Keratinocyte (primary cell): Measurements from ENCODE around the gene SARNP. TPM values are rescaled to one million over a fixed set of nuclear protein-coding genes. Genes with fewer than 3 reads are reported as not detected.

ENCODE experiments used
- DNase-seq: peaks from one replicate; pipeline ENCODE4 v3.0.0-alpha.2; 2011; ENCODE audit warnings: low read depth, missing footprints, low spot score
- FAIRE-seq: peaks from 2 replicates; lab custom pipeline; 2011; peaks lifted over from hg19 to GRCh38; lab: Jason Lieb, UNC
- H2AFZ ChIP-seq: 2 replicates; pipeline ENCODE4 v1.6.0; 2012; ENCODE audit warnings: low read length, control low read depth, inconsistent platforms; ENCODE audit not compliant: control insufficient read depth
- H3K27ac ChIP-seq: 2 replicates; pipeline ENCODE4 v1.5.1; 2011; ENCODE audit warnings: low read length; ENCODE audit not compliant: control insufficient read depth, insufficient read depth
- H3K27me3 ChIP-seq: 3 replicates; pipeline ENCODE4 v1.6.0; 2011; ENCODE audit warnings: low read length; ENCODE audit not compliant: control insufficient read depth, insufficient read depth; ENCODE audit errors: extremely low read depth
- H3K36me3 ChIP-seq, 2 experiments: 2 replicates in 1 of 2; 3 replicates in 1 of 2; pipeline ENCODE4 v1.5.1; 2011; ENCODE audit warnings: low read length in 2 of 2, mild to moderate bottlenecking in 1 of 2; ENCODE audit not compliant: control insufficient read depth in 2 of 2, insufficient read depth in 2 of 2; ENCODE audit errors: extremely low read depth in 1 of 2
- H3K4me1 ChIP-seq: 3 replicates; pipeline ENCODE4 v1.5.1; 2011; ENCODE audit warnings: low read length; ENCODE audit not compliant: control insufficient read depth, insufficient read depth; ENCODE audit errors: extremely low read depth
- H3K4me2 ChIP-seq: 3 replicates; pipeline ENCODE4 v1.6.0; 2011; ENCODE audit warnings: low read depth, low read length; ENCODE audit not compliant: control insufficient read depth, insufficient read depth; ENCODE audit errors: extremely low read depth
- H3K4me3 ChIP-seq, 3 experiments: fragments of 200-600 bp in 1 of 3; sonication (generic) in 1 of 3; 2 replicates in 2 of 3; 3 replicates in 1 of 3; pipeline ENCODE4 v1.5.1; 2011 to 2016; ENCODE audit warnings: low read length in 3 of 3, mild to moderate bottlenecking in 3 of 3, control low read depth in 2 of 3, inconsistent platforms in 1 of 3, low read depth in 1 of 3, mixed read lengths in 1 of 3, mixed run types in 1 of 3, moderate library complexity in 1 of 3; ENCODE audit not compliant: control insufficient read depth in 2 of 3, insufficient read depth in 2 of 3; ENCODE audit errors: extremely low read depth in 1 of 3
- H3K79me2 ChIP-seq: 2 replicates; pipeline ENCODE4 v1.6.0; 2012; ENCODE audit warnings: low read length; ENCODE audit not compliant: control insufficient read depth, insufficient read depth
- H3K9ac ChIP-seq: 3 replicates; pipeline ENCODE4 v1.6.0; 2011; ENCODE audit warnings: low read length; ENCODE audit not compliant: control insufficient read depth, insufficient read depth; ENCODE audit errors: extremely low read depth
- H3K9me1 ChIP-seq: 3 replicates; pipeline ENCODE4 v1.6.0; 2011; ENCODE audit warnings: low read length; ENCODE audit not compliant: control insufficient read depth, insufficient read depth; ENCODE audit errors: extremely low read depth
- H3K9me3 ChIP-seq: 2 replicates; pipeline ENCODE4 v1.5.1; 2012; ENCODE audit warnings: low read depth, low read length; ENCODE audit not compliant: control insufficient read depth
- H4K20me1 ChIP-seq: 3 replicates; pipeline ENCODE4 v1.6.0; 2011; ENCODE audit warnings: low read length; ENCODE audit not compliant: control insufficient read depth, insufficient read depth; ENCODE audit errors: extremely low read depth
- CTCF ChIP-seq, 3 experiments: IDR thresholded peaks in 1 of 3; conservative IDR thresholded peaks in 1 of 3; optimal IDR thresholded peaks in 1 of 3; 2 replicates in 2 of 3; 3 replicates in 1 of 3; pipeline versions ENCODE3 to v1.5.1; 2011; ENCODE audit warnings: low read length in 3 of 3, mild to moderate bottlenecking in 3 of 3, moderate library complexity in 2 of 3, control low read depth in 1 of 3, inconsistent platforms in 1 of 3; ENCODE audit not compliant: insufficient read depth in 2 of 3; ENCODE audit errors: extremely low read depth in 1 of 3
- EZH2 ChIP-seq: IDR thresholded peaks from one replicate; pipeline ENCODE4 v1.6.1; 2012; ENCODE audit warnings: inconsistent platforms, mild to moderate bottlenecking, low read length, moderate library complexity
- dilution Hi-C: fragments of 300-500 bp; cut with MboI; formaldehyde crosslinking; loops from one replicate; pipeline ENCODE4 v1.7.0; 2020; ENCODE audit warnings: low sequenced_read_pairs; ENCODE audit not compliant: extremely low pct_ligation_motif_present
- polyA plus RNA-seq, 5 experiments: library from polyadenylated mRNA; depleted of rRNA in 3 of 5; stranded (reverse) in 3 of 5; stranded (forward) in 1 of 5; unstranded in 1 of 5; fragments of >200 nt; gene quantifications; 1 replicate in 1 of 5; 2 replicates in 3 of 5; 3 replicates in 1 of 5; pipeline versions ENCODE4 v1.2.1 to v1.2.3, GENCODE V29; 2011 to 2012; ENCODE audit warnings: missing spikeins in 2 of 5, low read depth in 1 of 5, low replicate concordance in 1 of 5

Gene SARNP
- polyA plus RNA-seq, 1 donor (not counting 4 experiments of a cell fraction or from before 2014, with no cell fraction given) = 168 TPM

GRCh38 chr12:55850401-55850800, 32.9 kb upstream of the SARNP start:
- Histone ChIP-seq H4K20me1 (no peaks in the 10 kb centered on the region), H3K27me3 (no peaks in the 10 kb centered on the region), H3K9ac (no peak overlapping the region), H3K4me1 (peaks cover 9% of the 10 kb centered on the region), H3K27ac (no peak overlapping the region), H3K36me3 (no peaks in the 10 kb centered on the region), H2AFZ (no peak overlapping the region), H3K79me2 (no peaks in the 10 kb centered on the region), H3K9me1 (no peaks in the 10 kb centered on the region), H3K9me3 (no peaks in the 10 kb centered on the region), H3K4me3 (no peak overlapping the region), H3K4me2 (no peak overlapping the region)
- FAIRE-seq (no peak), DNase-seq (no peak)
- TF ChIP-seq CTCF (optimal IDR thresholded peaks at IDR 0.05 in 1 of 3, IDR thresholded peaks at IDR 0.05 in 1 of 3, conservative IDR thresholded peaks at IDR 0.05 in 1 of 3; ENCODE audit: extremely low read depth in 1 of 3, insufficient read depth in 2 of 3, low read length in 3 of 3) (no peak), EZH2 (no peak)
- dilution Hi-C loops = no loop called here

- no peak for FAIRE-seq
- dilution Hi-C loops = no loop called here
- no peak overlapping the region for H3K27ac ChIP-seq
These were observed 32.3 kb upstream of the SARNP start for GRCh38 chr12:55849616-55850343.

More at GRCh38 chr12:55849616-55850343, 32.3 kb upstream of the SARNP start:
- no peaks in the 10 kb centered on the region for H4K20me1 ChIP-seq
- H3K4me3 ChIP-seq = no peak overlapping the region
- no peaks in the 10 kb centered on the region for H3K9me3 ChIP-seq
- no peaks in the 10 kb centered on the region for H3K9me1 ChIP-seq
- no peaks in the 10 kb centered on the region for H3K27me3 ChIP-seq
- H3K36me3 ChIP-seq = no peaks in the 10 kb centered on the region
- DNase-seq = no peak
- no peaks in the 10 kb centered on the region for H3K79me2 ChIP-seq
- H3K4me1 ChIP-seq = peaks cover 9% of the 10 kb centered on the region
- TF ChIP-seq EZH2 (no peak), CTCF (optimal IDR thresholded peaks at IDR 0.05 in 1 of 3, IDR thresholded peaks at IDR 0.05 in 1 of 3, conservative IDR thresholded peaks at IDR 0.05 in 1 of 3; ENCODE audit: extremely low read depth in 1 of 3, insufficient read depth in 2 of 3, low read length in 3 of 3) (no peak)
- no peak overlapping the region for H3K9ac ChIP-seq
- no peak overlapping the region for H2AFZ ChIP-seq
- no peak overlapping the region for H3K4me2 ChIP-seq
